Measurements from ENCODE around the gene ZCCHC14. TPM values are rescaled to one million over a fixed set of nuclear protein-coding genes. Genes with fewer than 3 reads are reported as not detected.

The ZCCHC14 gene
- total and polyA plus RNA-seq, 10 of the 15 experiments (the other 5 are each of a cell fraction or from before 2014, with no cell fraction given) = 0.02 to 0.26 (median 0.05) TPM; not detected in 3

- no peak for TF ChIP-seq IKZF2 (IDR thresholded peaks at IDR 0.05)
- TF ChIP-seq DPF2 (IDR thresholded peaks at IDR 0.05) = no peak
- TF ChIP-seq CREM (IDR thresholded peaks at IDR 0.05; ENCODE audit: low read depth) = 0 out of 2 replicates have a peak, but pooled peaks have one; percentile 20
- TF ChIP-seq ZNF274 (IDR thresholded peaks at IDR 0.05; ENCODE audit: insufficient read depth, insufficient read length) = no peak
- no peak for TF ChIP-seq RBBP5 (conservative IDR thresholded peaks at IDR 0.05)
- no peak for TF ChIP-seq CHD4 (IDR thresholded peaks at IDR 0.05)
- TF ChIP-seq NRF1 (conservative IDR thresholded peaks at IDR 0.05; ENCODE audit: low read depth, low read length) = no peak
- TF ChIP-seq ZNF622 (IDR thresholded peaks at IDR 0.05) = no peak
- TF ChIP-seq BHLHE40 (IDR thresholded peaks at IDR 0.05; ENCODE audit: borderline replicate concordance in 1 of 2, low read depth in 2 of 2, low read length in 1 of 2) = peak in 1 of 2 experiments; percentile 28; a peak in 1 of 4 replicates
- TF ChIP-seq ETV6 (conservative IDR thresholded peaks at IDR 0.05 in 1 of 2, IDR thresholded peaks at IDR 0.05 in 1 of 2; ENCODE audit: borderline replicate concordance in 1 of 2, low read depth in 1 of 2) = no peak
- TF ChIP-seq IKZF1 (conservative IDR thresholded peaks at IDR 0.05) = no peak
- TF ChIP-seq TCF3 (IDR thresholded peaks at IDR 0.05; ENCODE audit: borderline replicate concordance, insufficient read depth, low read depth, low read length) = no peak
- TF ChIP-seq NFIC (IDR thresholded peaks at IDR 0.05; ENCODE audit: low read depth, low read length) = peak; percentile 10; the same call in 1 of the 2 replicates
- no peak for TF ChIP-seq CHD2 (IDR thresholded peaks at IDR 0.05; ENCODE audit: borderline replicate concordance, low read depth, low read length)
- TF ChIP-seq EZH2 (IDR thresholded peaks at IDR 0.05; ENCODE audit: borderline replicate concordance, control insufficient read depth, low read depth, low read length) = no peak
- TF ChIP-seq MLLT1 (IDR thresholded peaks at IDR 0.05) = no peak
- TF ChIP-seq E2F8 (IDR thresholded peaks at IDR 0.05; ENCODE audit: low read depth, partially characterized antibody) = no peak
- TF ChIP-seq POU2F2 (IDR thresholded peaks at IDR 0.05; ENCODE audit: borderline replicate concordance, low read depth, low read length) = no peak
Observed at GRCh38 chr16:87380403-87380802, 112.4 kb downstream of the ZCCHC14 start (continued).
